H4 (cell line): ENCODE measurements around the gene AUH. TPM values are rescaled to one million over a fixed set of nuclear protein-coding genes. Genes with fewer than 3 reads are reported as not detected.

Source experiments
- DNase-seq: peaks from one replicate; pipeline ENCODE4 v3.0.0-alpha.2; 2015; ENCODE audit warnings: low spot score
- total RNA-seq: library from RNA; depleted of rRNA; stranded (reverse); fragments of >200 nt; shearing (Covaris generic); gene quantifications from 2 replicates; pipeline ENCODE4 v1.2.3, GENCODE V29; 2014

AUH gene
- total RNA-seq, 1 experiment from 2014 or later: 12.9 TPM

DNA sequence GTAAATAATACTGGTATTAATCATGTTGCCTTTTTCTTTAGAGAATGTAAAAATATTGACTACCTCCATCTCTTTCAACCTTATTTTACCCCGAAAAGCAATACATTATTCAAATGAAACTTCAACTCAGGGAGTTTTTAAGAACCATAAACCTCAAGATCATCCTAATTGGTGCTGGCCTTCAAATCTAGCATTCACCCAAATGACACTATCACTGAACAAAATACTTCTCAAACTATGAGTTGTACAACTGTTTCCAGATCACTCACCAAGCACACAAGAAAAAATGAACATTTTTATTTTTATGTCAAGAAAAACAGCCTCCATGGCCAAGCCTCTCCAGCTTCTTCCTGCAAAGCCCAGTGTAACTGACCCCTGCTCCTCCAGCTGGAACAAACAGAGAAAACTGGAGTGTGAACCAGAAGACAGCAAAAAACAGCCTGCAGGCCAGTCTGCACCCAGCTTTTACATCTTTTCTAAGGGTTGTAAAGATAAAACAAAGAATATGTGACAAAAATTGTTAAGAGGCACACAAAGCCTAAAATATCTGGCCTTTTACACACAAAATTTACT, 21.2 kb downstream of the AUH start:
- DNase-seq: no peak

DNA sequence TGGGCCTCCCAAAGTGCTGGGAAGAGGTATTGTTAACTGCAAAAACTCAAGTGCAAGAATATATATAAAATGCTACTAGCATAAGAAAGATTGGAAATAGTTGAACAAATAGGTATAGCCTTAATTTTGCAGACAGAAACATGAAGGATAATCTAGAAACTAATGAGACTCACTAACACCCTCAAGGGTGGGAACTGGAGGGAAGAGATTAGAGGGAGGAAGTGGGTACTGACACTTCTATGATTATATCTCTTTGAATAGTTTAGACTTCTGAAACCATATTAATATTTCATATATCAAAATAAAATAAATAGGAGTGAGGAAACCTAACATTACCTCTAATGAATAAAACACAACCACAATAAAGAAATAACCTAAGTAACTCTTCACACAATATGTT, 23.0 kb downstream of the AUH start:
- no peak for DNase-seq

DNA sequence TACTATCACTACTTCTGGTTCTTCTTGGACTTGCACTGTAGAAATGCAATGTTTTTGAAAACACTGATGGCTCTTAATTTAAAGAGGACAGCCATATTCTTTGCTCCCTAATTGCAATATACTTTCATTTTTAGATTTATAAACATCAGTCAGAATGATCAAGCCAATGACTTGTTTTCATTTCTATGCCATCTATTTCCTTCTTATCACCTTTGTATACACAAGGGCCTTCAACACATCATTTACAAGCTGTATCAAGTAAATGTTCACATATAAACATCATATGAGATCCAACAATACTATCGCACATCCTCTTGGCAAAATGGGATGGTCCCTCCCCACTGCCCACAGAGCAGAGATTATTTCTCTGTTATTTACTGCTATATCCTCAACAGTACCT, 24.9 kb downstream of the AUH start:
- DNase-seq: no peak

DNA sequence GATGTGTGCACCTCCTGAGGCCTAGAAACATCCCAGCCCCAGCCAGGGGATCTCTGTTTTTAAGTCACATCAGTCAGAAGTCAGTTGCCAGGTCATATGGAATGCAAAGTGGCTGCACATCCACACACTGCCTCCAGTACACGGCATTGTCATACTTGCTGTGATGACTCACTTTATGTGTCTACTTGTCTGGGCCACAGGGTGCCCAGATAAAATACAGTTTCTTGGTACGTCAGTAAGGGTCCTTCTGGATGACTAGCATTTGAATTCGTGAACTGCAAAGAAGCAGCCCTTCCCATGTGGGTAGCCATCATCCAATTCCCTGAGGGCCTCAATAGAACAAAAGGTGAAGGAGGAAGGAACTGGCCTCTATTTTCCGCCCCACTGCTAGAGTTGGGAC, 27.7 kb downstream of the AUH start:
- no peak for DNase-seq

DNA sequence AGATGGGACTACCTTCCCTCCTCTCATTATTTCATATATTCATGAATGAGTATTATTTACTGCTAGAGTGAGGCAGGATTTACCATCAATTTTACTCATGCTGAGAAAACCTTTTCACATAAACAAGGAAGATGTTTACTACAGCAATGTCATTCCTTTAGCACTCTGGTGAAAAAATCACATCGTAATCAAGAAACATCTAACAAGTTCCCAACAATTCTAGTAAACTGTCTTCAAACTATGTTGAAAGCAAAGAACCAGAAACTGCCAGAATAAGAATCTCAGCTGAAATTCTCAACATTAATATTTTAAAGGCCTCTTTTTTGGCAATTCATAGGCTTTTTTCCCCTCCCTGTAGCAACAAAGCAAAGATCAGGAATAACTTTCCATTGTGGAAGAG, 28.2 kb downstream of the AUH start:
- no peak for DNase-seq

DNA sequence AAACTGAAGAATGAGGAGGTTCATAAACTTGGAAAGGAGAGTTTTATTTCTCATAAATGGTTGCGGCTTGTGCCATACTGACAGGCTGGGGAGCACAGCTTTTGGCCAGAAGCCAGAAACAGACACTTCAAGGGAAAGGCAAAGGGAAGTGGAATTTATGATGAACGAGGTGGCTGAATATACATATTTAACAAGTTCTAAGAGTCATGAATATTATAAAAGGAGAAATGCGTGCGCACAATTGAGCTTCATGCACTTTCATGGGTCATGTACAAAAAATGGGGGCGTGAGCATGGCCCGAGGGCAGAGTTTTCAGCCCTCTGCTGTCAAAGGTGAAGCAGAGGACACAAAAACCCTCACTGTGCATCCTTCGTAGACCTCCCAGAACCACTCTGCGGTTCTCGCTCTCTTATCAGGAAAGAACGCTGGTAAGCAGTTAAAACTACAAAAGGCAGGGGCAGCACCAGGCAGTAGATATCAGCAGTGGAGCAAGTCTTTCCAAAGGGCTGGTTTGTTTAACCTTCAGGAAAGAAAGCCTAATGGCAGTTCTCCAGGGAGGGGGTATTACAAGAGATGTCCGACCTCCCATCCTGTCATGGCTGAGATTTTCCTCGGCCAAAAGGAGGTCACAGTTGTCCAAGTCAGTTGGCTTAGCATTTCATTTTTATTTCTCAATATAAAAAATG, 29.0 kb downstream of the AUH start:
- no peak for DNase-seq

DNA sequence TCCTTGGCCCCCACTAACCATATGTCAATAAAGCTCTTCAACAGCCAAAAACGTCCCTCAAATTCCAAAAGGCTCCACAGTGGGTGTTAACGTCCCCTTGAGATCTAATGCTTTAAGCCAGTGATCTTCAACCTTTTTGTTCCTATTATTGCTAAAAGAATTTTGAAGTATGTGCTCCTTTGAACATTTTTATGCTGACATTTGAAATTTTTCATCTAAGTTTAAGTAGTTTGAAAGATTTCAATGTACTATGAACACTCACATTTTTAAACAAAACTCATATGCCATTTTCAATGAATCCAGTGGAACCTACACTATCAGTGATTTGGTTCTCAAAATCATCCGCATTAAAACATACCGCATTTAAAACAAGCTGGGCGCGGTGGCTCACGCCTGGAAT, 29.9 kb downstream of the AUH start:
- no peak for DNase-seq

DNA sequence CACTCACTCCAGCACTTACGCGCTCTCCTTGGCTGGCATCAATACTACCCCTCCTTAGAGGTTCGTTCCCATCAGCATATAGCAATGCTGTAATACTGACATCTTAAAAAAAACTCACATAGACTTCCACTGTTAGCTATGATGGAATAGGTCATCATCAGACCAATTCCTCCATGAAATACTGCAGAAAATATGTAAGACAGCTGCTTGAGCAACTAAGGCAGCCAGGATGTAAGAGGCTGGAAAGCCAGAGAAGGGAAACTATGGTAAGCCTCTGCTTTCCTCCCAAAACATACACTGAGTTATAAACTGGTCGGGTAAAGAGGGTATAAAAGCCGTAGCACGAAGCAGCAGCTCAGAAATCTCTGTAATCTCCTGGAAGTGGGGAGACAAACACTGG, 33.5 kb downstream of the AUH start:
- no peak for DNase-seq

DNA sequence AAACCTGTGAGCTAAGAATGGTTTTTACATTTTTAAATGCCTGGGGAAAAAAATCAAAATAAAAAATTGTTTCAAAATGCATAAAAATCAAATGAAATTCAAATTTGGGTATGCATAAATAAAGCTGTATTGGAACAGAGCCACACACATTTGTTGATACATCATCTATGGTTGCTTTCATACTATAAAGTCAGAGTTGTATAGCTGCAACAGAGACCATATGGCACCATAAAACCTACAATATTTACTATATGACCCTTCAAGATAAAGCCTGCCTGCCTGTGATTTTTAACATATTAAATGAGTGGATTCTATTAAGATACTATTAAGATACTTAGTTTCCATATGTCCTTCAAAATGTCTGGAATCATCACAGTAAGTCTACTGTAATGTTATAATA, 40.0 kb downstream of the AUH start:
- DNase-seq: no peak

DNA sequence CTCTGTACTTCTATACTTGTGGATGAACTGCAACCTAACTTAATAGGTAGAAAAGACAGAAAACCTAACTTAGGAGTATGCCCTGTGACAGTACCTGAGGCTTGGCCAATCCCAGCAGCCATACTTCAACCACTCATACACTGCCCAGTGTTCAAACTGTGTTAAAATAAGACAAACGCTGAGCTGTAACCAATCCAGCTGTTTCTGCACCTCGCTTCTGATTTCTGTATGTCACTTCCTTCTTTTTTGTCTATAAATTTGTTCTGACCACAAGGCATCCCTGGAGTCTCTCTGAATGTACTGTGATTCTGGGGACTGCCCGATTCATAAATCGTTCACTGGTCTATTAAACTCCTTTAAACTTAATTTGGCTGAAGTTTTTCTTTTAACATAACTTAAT, 41.4 kb downstream of the AUH start:
- DNase-seq: no peak

DNA sequence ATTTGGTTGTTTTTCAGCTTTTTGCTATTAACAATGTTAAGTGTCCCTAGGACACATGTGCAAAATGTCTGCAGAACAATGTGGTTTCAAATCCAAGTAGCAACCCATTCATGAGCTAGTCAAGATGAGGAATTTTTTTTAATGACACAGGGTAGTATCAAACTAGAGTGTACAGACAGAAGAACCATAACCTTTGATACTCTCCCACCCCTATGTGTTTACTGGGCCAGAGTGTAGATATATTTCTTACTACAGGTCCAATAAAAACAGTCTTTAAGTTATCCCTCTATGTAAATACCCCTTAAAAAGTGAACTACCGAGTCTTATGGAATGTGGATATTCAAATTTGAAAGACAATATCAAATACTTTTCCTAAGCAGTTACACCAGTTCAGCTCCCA, 45.6 kb downstream of the AUH start:
- no peak for DNase-seq

DNA sequence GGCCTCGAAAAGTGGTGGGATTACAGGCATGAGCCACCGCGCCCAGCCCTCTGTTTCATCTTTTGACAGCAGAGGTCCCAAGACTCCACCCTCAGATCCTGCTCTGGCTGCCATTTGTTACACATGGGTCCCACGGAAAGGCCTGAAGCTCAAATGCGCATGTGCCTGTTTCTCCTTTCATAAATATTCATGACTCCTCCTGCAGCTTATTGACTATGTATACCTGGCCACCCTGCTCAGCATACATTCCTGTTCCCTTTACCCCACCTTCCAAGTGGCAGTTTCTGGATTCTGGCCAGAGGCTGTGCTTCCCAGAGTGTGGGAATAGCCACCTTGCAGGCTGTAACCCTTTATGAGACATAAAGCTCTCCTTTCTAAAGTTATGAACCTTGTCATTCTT, 46.5 kb downstream of the AUH start:
- no peak for DNase-seq

DNA sequence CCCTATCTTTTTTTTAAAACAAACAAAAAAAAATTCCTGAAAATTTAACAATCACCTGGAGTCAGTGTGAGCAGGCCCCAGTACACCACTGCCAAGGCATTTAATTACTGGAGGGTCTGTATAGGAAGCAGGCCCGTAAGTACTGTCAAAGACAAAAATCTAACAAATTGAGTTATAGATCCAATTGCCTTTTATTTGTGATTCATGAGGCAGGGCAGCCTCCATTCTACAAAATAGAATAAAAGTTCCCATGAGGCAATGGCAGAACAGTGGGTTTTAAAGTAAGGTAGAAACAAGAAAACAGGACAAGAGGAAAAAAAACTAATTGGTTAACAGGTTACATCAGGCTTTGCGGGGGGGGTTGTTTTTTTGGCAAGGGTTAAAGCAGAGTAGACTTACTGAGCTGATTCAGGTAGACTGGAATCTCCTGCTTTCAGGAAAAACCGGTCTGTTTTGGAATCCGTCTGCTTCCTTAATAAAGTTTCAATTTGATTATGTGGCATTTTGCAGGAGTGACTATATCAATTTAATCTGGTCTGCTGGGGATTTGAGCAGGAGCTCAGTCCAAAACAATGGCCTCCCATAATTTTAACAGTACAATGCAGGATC, 48.9 kb downstream of the AUH start:
- no peak for DNase-seq

DNA sequence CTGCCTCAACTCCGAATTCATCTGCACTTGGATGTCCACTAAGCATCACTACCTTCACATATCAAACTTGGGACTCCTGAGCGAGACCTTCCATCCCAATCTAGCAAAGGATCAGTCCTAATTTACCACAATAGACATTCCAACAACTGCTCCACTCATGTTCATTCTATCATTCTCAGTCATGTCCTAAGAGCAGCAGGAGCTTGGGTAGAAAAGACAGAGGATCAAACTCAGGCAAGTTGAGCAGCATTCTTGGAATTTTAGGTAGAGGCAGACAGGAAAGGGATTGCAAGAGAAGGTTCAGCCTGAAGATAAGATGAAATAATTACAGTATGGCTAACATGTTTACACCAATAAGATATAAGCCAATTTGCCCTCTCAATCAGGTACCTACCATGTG, 51.7 kb downstream of the AUH start:
- DNase-seq: no peak

DNA sequence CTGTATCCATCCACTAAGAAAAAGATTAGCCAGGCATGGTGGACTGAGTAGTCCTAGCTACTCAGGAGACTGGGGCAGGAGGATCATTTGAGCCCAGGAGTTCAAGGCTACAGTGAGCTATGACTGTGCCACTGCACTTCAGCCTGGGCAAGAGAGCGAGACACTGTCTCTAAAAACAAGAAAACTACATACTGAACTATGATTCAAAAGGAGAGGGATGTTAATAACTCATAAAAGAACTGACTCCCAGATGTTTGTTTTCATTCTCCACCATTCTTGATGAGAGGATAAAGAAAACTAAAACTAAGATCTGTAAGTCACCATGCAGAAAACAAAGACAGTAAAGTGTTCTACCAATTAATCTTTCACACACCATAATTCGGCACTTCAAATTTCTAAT, 53.5 kb downstream of the AUH start:
- DNase-seq: no peak

DNA sequence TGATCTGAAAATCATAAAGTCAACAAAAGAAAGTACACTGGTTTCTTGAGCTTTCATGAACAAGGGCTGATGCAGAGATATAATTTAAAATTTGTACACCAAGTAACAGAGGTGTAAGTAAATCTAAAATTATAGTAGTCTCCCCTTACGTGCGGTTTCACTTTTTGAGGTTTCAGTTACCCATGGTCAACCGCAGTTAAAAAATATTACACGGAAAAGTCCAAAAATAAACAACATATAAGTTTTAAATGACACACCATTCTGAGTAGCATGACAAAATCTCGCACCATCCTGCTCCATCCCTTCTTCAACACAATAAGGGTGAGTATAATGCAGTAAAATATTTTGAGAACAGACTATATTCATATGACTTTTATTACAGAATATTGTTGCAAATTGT, 54.4 kb downstream of the AUH start:
- no peak for DNase-seq

DNA sequence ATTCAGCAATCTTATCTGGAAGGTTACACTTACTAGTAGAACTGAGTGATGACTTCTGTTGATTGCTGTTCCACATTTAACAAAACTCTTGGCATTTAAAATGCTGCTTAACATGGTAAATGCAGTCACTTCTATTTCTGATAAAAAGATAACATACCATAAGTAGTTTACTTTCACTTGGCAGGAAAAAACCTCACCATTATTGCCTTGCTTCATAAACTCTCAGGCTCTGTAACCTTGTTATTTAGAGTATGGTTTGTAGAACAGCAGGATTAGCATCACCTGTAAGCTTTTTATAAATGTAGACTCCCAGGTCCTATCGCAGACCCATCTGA, 55.5 kb downstream of the AUH start:
- no peak for DNase-seq

DNA sequence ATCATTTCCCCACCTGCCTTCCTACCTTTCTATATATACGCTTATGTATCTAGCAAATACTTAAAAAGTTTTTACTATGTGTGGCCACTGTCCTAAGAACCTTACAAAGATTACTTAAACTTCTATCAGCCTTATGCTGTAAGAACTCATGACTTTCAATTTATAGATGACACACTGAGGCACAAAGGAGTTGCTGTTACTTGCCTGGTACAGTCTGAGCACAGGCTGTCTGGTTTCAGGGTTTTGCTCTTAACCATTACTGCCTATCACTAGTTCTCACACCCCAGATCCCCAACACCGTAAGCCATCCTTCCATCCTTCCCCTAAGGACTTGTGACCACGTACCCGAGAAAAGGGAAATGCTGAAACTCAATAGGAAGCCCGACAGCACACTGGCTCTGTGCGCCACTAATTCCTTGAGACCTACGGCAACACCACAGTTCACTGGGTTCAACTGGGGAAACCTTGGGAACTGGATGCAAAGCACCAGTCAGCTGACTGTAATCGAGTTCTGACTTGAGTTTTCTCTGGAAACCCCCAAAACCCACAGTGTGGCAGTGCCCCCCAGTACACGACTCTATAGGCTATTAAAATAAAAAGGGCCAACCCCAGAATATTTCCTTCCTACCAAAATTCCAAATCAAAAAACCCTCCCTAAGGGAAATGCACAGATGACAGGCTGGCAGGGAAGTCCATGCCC, 56.0 kb downstream of the AUH start:
- no peak for DNase-seq

DNA sequence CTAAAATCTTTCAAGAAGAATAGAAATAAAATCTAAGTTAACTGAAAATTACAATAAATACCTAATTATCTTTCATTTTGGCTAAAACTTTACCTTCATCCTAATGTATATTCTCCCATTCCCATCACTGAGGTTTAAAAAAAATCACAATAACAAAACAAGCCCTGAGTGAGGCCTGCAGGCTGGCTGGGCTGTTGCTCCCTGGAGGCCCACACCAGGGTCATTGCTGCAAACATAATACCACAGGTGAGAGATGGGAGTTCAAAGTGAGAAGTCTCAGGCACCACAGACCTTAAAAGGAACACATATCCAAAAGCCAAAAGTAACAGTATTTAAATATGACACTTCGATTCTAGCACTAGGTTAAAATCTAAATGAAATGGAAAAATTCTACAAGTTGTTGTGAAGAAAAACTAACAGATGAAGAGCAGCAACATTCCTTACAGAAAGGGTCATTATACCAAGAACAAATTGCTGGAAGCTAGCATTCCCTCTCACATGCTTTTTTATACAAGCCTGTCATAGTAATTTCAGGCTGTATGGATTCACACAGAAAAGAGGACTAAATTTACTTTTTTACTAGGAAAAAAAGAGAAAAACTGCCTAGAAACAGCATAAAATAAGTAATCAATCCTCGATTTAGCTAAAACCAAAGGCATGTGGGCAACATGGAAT, 57.8 kb downstream of the AUH start:
- DNase-seq: no peak

DNA sequence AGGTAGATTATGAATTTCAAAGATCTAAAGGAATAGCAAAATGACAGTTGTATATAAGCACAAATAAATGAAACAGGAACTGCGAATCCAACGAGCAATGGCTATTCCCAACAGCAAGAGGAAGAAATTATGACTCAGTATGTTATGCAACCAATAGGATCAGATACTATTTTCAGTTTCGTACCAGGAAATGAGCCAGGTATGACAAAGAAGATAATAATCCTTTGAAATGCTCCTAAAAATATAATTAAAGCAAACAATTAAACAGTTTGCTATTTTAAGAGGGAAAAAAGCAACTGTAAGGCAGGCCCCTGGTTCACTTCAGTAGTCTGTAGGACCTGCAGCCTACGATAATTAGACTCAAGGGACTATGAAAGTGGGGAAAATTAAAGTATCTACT, 58.9 kb downstream of the AUH start:
- DNase-seq: peak; percentile 72

DNA sequence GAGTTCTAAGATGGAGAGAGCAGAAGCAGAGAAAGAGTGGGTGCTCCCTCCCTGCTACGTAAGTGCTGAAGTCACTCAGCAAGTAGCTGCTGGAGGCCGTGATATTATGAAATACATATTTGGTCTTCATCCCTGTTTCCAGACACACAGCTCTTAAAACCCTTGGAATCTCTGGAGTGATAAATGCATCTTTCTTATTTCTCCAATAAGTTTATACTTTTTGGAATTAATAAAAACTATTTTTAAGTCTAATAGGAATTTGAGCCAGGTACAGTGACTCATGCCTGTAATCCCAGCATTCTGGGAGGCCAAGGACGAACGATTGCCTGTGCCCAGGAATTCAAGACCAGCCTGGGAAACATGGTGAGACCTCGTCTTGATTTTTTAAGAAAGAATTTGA, 60.6 kb downstream of the AUH start:
- DNase-seq: no peak

DNA sequence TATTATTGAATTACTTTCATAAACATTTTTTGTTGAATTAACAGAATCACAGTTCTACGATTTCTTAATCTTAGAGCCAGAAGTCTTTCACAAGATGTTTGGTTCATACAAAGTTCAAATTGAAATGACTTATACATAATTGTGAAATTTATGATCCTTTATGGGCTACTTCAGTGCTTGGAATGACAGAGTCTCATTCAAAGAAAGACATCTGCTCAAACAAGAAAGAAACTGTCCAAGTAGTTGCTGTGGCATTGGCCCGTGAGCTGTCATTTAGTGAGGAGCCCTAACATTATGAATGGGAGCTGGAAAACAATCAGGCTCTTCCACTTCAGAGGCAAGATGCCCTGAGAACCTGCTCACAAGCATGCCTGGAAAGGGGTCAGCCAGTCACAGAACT, 63.4 kb downstream of the AUH start:
- DNase-seq: no peak

DNA sequence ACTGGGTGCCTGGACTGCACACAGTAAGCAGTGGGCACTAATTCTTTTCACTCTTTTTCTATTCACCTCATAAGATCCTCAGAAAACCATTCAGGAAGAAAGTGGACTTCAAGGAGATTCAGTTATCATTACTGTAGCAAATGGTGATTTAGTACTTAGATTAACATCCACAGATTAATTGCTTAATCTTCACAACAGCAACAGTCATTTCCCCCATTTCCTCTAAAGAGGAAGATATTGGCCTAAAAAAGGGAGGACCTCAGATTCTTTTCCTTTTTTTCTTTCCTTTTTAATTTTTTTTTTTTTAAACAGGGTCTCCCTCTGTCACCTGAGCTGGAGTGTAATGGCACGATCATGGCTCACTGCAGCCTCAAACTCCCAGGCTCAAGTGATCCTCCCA, 64.4 kb downstream of the AUH start:
- DNase-seq: no peak
